Measurements from ENCODE around the gene ALDH3A2.
"Not testable (repeated sequence)": the region's sequence is repeated elsewhere in the genome, so short reads cannot be mapped to it uniquely, and the experiment has no call there.

DNA sequence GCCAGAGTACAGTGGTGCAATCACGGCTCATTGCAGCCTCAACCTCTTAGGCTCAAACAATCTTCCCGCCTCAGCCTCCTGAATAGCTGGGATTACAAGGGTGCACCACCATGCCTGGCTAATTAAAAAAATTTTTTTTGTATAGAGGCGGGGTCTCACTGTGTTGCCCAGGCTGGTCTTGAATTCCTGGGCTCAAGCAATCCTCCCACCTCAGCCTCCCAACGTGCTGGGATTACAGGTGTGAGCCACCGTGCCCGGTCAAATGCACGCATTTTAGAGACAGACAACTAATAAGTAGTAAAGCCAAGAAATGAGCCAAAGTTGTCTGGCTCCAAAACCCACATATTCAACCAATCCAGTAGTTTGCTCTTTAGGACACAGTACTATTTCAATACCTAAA, 21.1 kb downstream of the ALDH3A2 start:
- TF ChIP-seq EZH2 (IDR thresholded peaks at IDR 0.05; ENCODE audit: borderline replicate concordance, insufficient read depth, low read depth, low read length, poor library complexity, severe bottlenecking), result not testable (repeated sequence)
- TF ChIP-seq, protein P1, sequence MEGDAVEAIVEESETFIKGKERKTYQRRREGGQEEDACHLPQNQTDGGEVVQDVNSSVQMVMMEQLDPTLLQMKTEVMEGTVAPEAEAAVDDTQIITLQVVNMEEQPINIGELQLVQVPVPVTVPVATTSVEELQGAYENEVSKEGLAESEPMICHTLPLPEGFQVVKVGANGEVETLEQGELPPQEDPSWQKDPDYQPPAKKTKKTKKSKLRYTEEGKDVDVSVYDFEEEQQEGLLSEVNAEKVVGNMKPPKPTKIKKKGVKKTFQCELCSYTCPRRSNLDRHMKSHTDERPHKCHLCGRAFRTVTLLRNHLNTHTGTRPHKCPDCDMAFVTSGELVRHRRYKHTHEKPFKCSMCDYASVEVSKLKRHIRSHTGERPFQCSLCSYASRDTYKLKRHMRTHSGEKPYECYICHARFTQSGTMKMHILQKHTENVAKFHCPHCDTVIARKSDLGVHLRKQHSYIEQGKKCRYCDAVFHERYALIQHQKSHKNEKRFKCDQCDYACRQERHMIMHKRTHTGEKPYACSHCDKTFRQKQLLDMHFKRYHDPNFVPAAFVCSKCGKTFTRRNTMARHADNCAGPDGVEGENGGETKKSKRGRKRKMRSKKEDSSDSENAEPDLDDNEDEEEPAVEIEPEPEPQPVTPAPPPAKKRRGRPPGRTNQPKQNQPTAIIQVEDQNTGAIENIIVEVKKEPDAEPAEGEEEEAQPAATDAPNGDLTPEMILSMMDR (IDR thresholded peaks at IDR 0.05), result not testable (repeated sequence)
